GM18520 (cell line): ENCODE data around the gene TMED10.
A peak's percentile ranks its signal among the peaks of the same experiment; 100 is the strongest.

ENCODE experiments used
- ATAC-seq: cut with Tn5 transposase; IDR thresholded peaks from one replicate; pipeline ENCODE4 v1.9.1; 2021; ENCODE audit not compliant: unreplicated experiment

TMED10 gene

GRCh38 chr14:75176142-75176820 lies at the start of gene TMED10:
Gene TMED10 (minus strand): TSS chr14:75176612. CDS start chr14:75176579, 33 bp downstream.
- ATAC-seq: peak; percentile 56

- no peak for ATAC-seq
Observed at GRCh38 chr14:75224561-75224960, 48.1 kb upstream of the TMED10 start.

GRCh38 chr14:75223664-75224154 lies 47.3 kb upstream of the TMED10 start:
- ATAC-seq: no peak

DNA sequence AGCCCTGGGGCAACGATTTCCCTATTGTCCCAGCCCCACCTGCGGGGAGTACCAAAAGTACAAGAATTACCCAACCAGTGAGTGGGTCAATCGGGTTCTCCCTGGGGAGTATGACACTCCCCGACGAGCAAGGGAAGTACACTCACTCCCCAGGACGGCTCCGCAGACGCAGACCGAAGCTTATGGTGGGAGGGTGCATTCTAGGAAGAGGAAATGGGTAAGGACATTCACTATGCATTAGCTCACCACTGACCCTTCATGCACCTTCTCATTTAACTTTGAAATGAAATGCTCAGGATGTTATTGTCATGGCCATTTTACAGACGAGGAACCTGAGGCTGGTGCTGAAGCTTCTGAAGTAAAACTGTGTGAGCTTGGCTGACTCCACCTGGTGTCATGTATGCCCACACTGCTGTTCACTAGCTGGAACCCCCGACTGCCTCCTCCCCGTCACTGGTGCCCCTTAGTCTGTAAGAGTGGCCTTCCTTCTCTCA lies 45.8 kb upstream of the TMED10 start:
- no peak for ATAC-seq

GRCh38 chr14:75221797-75222196 lies 45.4 kb upstream of the TMED10 start:
- ATAC-seq: no peak

GRCh38 chr14:75220156-75220555 lies 43.7 kb upstream of the TMED10 start:
- ATAC-seq: no peak

GRCh38 chr14:75217508-75218206 lies 41.2 kb upstream of the TMED10 start:
- ATAC-seq: no peak

DNA sequence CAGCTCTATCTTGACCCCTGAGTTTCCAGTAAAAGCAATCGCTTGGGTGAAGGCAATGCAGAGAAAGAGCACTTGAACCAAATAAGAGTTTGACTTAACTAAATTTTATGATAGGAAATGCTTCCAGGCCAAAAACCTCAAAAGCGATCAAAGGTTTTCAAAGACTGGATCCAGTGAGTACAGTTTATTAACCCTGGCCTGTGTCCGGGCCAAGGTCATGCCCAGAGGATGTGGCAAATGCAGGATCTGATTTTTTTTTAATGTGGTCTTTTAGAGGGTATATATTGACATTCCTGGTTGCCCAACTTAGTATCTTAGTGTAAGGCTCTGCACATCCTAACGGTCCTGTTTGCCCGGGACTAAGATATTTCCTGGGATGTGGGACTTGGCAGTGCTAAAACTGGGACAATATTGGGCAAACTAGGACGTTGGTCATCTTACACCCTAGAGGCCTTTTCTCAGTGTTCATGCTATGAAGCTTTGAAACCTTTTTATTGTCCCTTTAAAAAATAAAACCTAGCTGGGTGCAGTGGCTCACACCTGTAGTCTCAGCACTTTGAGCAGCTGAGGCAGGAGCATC lies 40.1 kb upstream of the TMED10 start:
- ATAC-seq: no peak

- ATAC-seq: no peak
Observed at GRCh38 chr14:75215520-75215919, 39.1 kb upstream of the TMED10 start.

- no peak for ATAC-seq
Observed at GRCh38 chr14:75214558-75214957, 38.1 kb upstream of the TMED10 start.

GRCh38 chr14:75213172-75213571 lies 36.8 kb upstream of the TMED10 start:
- no peak for ATAC-seq

GRCh38 chr14:75208843-75209242 lies 32.4 kb upstream of the TMED10 start:
- ATAC-seq: no peak

DNA sequence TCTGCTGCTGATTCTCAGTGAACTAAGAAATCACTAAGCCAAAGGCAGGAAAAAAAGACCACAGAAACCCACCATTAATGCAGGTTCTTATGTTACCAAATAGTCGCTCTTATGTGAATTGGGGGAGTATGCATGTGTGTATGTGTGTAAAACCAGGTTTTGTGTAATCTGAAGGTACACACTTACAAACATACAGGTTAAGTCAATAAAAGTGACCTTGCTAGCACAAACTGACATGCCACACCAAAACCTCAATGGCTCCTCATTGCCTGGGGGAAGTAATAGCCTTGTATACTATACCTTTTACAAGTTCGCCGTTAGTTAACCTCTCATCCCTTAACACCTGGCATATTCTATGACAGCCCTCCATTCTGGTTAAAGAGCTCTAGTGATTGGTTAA lies 29.8 kb upstream of the TMED10 start:
- ATAC-seq: no peak

DNA sequence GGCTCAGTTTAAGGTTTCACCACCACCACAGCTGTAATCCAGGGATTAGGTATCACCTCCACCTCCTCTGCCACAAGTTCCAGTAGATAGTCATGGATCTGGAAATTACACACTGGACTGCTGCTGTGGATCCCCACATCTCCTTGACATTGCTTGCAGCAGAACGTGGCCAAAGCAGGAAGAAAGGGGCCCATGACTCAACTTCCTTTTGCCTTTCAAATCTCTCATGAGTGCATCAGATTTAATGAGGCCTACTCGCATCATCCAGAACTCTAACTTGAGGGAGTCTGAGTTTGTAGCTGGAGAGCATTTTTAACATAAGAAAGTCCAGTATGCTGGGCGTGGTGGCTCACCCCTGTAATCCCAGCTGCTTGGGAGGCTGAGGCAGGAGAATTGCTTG lies 29.2 kb upstream of the TMED10 start:
- no peak for ATAC-seq

GRCh38 chr14:75204116-75204515 lies 27.7 kb upstream of the TMED10 start:
- ATAC-seq: no peak

DNA sequence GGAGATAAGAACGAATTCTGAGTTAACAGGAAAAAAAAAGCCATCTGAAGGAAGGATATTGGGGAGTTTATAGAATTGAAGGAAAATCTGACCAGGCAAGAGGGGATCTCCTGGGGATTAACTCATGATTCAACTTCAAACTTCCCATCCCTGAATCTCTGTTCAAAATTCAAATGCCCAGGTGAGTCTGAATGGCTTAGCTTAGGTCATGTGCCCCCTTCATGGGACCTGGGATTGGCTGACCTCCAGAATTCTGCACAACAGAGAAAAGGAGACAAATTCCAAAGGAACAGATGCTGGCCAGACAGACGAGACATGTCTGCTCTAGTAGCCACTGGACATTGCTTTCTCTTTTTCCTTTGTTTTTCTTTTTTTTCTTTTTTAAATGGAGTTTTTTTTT lies 26.2 kb upstream of the TMED10 start:
- no peak for ATAC-seq

- no peak for ATAC-seq
Observed at GRCh38 chr14:75201087-75201486, 24.7 kb upstream of the TMED10 start.

DNA sequence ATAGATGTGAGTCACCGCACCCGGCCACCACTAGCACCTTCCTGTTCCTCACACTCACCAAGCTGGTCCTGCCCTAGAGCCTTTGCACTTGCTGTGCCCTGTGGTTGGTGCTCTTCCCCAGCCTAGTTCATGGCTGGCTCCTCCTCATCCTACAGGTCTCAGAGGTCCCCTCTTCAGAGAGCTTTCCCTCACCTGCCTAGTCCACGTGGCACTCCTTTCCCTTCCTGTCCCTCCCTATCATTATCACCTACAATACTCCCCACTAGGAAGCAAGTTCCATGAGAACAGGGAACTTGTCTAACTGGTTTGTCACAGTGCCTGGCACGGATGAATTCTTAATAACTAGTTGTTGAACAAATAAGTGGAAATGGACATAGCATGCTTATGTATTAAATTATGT lies 24.0 kb upstream of the TMED10 start:
- ATAC-seq: no peak

DNA sequence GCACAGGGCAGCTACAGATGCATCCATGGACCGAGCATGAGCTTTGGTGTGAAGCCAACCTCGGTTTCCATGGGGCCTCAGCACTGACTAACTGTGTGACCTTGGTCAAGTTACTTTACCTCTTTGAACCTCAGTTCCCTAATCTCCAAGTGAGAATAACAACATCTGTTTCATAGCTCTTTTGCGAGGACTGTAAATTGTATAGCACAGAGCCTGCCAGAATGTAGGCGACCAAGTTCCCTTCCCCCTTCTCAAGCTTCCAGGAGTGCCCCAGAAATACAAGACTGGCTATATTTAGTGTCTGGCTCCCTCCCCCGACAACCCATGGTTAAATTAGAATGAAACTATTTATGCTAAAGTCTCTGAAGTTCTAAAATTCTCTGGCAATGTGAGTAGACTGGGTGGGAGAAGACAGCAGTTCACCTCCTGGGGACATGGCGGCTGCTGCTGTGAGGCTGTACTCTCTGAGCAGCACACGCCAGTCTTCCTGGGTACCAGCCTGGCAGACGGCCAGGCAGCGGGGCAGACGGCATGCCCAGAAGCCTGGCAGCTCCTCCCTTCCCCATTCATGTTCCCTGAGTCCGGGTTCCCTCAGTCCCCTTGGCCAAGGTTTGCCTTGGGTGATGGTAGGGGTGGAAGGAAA lies 22.0 kb upstream of the TMED10 start:
- ATAC-seq: no peak

- no peak for ATAC-seq
Observed at GRCh38 chr14:75197338-75197737, 20.9 kb upstream of the TMED10 start.

- ATAC-seq: no peak
Observed at GRCh38 chr14:75196468-75196867, 20.1 kb upstream of the TMED10 start.

DNA sequence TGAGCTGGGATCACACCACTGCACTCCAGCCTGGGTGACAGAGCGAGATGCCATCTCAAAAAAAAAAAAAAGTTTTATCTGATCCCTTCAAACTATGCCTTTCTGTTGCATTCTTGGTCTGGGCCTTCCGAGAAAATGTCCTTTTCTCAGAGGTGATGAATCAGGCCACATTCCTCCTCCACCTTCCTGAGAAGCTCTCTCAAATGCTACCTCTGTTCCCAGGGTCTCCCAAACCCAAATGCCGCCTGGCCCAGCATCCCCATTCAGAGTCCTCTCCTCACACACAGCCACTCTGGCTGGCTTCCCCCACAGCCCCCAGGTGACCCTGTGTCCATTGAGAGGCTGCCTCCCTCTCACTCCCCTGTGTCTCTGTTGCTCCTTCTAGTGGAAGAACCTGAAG lies 19.7 kb upstream of the TMED10 start:
- ATAC-seq: no peak
